GM10847 (cell line): ENCODE measurements around the gene PTPRD.

Experiments
- POLR2A ChIP-seq: IDR thresholded peaks from 2 replicates; pipeline ENCODE4 v1.6.1; 2011; ENCODE audit not compliant: insufficient read length; ENCODE audit errors: extremely low read depth

PTPRD gene

DNA sequence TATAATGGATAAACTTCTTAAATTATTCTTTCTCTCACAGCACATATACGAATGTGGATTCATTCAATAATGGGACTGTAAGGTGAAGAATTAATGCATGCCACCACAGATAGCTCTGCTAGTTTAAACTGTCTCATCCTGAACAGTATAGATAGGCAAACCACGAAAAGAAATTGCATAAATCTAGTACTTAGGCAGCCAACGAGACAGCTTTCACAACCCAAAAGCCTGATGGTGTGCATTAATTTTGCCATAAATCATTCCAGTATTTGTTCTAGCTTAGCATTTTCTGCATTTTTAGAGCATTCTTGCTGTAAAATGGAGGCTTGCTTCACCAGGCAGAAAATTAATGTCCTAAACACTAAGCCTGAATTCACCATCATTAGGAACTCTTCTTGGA is 1979.0 kb downstream of the PTPRD start:
- TF ChIP-seq POLR2A, result no peak

DNA sequence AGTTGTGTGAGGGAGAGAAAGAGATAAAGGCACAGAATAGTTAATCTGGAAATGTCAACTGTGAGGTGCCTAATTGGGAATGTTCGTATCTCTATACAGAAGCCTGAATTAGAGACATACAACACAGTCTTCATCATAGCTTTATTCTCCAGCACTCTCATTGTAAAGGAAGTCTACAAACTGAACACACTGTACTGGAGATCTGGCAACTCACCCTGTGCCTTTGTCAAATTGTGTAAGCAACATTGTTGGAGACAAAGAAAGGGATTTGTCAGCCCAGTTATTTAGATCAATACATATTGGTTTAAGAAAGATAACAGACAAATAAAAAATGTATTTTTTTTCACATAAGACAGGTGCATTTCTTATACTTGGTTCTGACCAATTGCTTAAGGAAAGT is 1980.3 kb downstream of the PTPRD start:
- no peak for TF ChIP-seq POLR2A

DNA sequence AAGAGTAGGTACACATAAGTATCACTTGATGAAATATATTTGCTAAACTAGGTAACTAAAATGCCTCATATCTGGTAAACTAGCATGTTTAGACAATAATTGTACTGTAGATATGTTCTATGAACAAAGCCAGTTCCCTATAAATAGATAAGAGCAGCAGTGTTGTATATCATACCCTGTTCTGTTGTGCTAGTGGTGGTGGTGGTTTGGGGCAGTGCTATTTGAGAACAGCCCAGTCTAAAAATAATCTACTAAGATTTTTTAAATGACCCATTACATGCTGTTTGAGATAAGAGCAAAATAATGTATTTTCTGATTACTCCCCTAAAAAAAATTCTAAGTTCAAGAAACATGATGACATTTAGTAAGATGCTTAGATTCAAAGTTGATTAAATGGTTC is 1984.0 kb downstream of the PTPRD start:
- TF ChIP-seq POLR2A, result no peak

DNA sequence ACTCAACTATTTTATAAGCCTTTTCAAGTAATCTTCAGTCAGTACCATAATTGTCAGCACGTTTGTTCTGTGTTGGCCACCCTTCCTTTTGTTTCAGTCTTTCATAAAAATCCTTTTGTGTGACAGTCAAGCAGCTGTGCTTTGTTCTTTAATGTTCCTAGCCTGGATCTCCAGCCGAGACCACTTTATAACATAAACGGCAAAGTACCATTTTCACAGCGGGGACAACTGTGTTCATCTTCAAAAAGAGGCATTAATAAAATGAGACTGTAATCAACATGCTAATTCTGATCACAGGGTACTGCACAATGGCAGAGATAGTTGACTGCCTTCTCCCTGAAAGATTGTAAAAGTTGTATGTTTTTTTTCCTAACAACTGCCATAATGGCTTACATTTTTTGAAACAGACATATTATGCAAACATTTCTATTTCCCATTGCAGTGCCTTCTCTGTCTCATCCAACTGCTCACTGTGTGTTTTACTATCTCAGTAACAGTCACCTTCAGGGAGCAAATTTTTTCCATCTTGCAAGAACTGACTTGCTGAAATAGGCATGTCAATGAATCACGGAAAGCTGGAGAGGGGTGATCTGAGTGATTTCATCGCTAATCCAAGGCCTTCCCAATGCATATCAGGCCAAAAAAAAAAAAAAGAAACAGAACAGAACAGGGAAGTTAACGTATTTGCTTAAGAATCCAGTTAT is 1984.7 kb downstream of the PTPRD start:
- TF ChIP-seq POLR2A, result no peak

DNA sequence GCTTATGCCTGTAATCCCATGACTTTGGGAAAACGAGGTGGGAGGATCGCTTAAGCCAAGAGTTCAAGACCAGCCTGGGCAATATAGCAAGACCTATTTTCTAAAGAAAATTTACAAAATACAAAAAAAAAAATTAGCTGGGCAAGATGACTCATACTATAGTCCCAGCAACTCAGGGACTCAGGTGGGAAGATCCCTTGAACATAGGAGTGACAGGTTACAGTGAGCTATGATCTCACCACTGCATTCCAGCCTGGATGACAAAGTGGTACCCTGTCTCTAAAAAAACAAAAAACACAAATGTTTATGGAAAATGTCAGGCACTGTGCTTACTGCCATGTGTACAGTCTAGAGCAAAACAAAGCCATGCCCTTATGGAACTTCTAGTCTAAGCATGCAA is 1989.9 kb downstream of the PTPRD start:
- TF ChIP-seq POLR2A, result no peak

DNA sequence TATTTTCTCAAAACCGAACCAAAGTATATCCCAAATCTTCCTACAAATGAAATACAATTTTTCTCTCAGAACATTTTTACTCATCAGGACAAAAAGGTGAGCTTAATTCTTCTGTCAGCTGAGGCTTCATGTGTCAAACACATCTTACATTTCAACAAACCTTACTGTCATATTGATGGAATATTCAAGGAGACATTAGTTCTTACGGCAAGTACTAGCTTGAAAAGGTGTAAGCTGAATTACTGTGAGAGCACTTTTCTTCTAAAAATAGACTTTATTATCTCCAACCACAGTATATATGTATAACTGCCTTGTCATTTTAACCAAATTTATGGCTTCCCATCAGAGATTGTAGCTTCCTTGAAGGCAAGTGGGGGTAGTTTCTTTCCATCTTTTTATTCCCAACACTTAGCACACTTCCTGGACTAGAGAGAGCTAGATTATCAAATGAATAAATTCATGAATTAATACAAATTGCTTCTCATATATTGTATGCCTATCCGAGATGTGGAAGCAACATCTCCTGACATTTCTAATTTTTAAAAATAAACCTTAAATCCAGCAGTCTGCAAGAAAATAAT is 1990.5 kb downstream of the PTPRD start:
- TF ChIP-seq POLR2A, result no peak

DNA sequence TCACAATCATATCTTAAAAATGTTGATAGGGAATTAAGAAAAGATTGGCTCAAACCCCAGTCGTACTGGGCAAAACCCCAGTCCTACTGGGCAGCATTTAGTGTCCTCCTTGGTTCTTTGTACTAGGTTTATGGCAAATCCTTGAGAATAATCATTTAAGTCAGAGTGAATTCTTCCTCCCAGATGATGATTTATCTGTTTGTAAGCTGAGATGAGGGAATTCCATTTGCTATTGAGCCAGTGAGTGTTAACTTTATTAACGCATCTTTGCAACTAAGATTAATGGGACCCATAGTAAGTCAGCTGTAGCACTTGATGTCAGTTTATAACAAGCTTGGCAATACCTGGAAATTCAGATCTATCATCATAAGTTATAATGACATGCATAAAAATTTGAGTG is 1991.4 kb downstream of the PTPRD start:
- TF ChIP-seq POLR2A, result no peak

DNA sequence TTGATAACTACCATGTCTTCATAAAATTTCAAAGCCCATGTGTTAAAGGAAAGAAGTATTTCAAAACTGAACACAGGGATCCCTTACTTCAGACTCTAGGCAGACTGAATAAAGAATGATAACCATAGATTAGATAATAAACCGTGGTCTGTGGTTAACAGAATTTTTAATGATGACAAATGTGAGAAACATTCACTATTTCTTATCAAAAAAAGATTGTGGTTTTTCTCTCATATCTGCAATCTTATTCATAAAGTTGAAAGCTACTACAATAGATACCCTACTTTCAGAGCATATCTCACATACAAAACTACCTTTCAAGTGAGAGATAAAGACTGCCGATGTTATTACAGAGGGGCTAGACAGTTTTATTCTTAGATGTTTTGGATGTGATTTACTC is 1996.4 kb downstream of the PTPRD start:
- TF ChIP-seq POLR2A, result no peak

DNA sequence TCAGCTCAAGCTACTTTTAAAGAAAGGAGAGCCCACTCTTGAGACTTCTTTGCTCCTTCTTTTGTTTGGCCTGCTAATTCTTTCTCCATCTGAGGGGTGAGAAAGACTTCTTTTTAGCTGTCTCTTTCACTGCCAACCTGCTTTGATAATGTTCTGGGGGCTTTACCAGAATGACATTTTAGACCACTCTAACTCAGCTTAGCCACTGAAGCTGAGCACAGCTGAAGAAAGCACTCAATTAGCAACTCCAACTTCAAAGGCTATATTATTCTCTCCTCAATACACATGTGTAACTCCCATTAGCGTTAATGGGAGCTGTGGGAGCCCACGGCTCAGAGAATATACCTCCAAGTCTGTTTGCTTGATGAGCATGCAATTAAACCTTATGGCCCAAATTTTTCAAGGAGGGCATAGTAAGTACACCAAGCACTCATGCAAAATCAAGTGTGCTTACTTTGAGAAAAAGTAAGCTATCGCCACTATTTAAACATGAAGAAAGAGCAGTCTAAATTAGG is 1997.8 kb downstream of the PTPRD start:
- TF ChIP-seq POLR2A, result no peak

DNA sequence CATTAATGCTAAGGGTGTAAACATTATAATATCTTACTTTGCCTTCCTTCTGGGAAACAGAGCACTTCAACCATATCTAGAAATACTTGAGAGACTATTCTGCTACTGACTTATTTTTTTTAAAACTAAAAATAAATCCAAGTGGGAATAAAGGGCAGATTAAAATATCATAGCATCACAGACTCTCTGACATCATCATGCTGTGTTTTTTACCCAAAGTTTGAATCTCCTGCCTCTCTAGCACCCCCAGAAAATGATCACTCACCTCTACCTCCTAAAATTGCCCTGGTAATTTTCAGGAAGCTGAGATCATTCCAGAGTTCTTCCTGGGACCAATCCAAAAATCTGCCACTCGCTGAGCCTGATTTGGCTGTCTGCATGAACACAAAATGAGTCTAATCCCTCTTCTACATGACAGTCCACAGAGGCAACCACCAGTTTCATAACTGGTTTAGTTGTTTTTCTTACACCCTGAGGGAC is 1999.4 kb downstream of the PTPRD start:
- TF ChIP-seq POLR2A, result no peak

DNA sequence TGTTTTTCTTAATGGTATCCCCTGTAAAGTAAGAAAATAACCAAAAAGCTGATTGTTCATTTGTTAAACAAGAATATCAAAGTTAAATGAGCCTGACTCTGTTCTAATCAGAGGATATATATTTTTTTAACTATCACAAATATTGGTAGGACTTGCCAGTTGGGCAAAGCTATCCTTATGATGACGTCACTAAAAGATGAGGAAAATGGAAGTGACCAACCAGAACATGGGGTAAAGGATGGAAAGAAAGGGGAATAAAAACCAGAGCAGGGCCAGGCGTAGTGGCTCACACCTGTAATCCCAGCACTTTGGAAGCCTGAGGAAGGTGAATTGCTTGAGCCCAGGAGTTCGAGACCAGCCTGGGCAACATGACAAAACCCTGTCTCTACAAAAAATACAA is 2001.6 kb downstream of the PTPRD start:
- TF ChIP-seq POLR2A, result no peak

DNA sequence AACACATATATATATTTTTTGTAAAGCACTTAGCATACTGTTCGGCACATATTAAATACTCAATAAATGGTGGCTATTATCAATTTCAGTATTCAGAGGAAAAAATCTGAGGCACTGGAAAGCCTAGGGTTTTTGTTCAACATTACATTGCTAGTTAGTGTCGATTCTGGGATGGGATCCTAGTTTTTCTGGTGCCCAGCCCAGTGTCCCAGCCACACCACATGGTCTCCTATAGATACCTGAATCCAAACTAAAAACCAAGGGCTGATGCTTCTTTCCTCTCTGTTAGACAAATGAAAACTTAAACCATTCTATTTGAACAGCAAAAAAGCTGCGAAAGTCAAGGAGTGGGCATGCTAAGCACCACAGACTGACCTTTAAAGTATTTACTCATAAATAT is 2002.5 kb downstream of the PTPRD start:
- TF ChIP-seq POLR2A, result no peak

DNA sequence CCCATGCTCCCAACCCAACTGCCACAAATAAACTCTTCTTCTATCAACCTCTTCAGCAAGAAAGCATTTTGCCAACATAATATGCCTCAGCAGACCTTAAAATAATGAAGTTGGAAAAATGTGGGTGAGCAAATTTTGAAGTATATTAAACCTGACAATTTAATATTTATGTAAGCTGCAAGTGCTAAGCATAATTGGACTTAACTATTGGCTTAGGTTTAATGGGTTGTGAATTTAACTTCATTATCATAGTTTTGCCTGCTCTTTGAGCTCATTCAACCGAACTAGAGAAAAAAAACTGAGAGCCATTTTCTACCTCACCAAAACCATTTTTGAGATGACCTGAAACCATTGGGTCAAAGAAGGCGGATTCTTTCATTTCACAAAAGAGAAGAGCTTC is 2007.7 kb downstream of the PTPRD start:
- TF ChIP-seq POLR2A, result no peak

DNA sequence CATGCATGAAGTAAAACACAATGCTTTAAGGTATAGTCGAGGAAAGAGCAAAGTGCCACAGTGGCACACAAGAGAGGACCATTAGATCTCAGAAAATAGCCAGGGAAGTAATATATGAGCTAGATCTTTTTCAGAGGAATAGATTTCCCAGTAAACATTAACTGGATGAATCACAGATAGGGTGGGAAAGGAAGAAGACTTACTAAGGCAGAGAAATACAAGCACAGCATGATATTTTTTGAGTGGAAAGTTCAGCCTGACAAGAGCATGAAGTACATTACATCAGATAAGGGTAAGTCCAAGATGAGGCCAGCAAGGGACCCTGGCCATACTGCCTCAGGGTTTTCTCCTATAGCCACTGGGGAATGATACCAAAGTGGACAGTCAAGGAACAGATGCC is 2008.6 kb downstream of the PTPRD start:
- no peak for TF ChIP-seq POLR2A

DNA sequence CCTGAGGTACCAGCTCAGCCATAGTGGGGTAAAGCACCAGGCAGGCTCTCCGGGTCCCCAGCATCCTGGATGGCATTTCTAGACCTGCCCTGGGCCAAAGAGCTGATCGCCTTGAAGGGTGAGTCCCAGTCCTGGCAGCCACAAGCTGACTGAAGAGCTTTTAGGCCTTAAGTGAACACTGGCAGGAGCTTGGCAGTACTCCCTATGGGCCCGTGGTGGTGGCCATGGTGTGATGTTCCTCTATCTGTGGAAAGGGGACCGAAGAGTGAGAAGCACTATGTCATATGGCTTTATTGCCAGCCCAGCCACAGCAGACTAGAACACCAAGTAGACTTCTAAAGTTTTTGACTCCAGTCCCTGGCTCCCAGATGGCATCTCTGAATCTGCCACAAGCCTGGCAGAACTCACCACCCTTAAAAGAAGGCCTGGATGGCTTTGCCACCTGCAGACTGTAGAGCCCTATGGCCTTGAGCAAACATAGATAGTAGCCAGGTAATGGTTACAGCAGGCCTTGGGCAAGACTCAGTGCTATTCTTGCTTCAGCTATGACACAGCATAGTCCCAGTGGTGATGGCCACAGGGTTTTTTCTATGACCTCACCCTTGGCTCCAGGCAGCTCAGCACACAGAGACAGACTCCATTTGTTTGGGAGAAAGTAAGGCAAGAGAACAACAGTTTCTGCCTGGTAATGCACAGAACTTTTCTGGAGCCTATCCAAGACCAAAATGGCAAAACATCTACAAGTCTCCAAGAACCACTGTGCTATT is 2011.7 kb downstream of the PTPRD start:
- TF ChIP-seq POLR2A, result no peak

DNA sequence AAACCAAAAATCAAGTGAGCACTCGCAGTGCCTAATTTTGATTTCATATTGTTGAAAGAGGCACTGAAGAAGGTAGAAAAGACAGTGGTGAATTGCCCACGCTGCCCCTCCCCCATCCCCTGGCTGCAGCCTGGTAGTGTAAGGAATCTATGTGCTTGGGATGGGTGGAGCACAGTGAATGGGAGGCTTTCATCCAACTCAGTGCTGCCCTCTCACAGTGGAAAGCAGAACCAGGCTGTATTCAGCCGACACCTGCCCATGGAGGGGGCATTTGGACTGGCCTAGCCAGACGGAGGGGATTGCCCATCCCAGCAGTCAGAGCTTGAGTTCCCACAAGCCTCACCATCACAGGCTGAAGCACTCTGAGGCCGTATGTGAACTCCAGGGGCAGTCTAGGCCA is 2012.9 kb downstream of the PTPRD start:
- no peak for TF ChIP-seq POLR2A
